Measurements from ENCODE around the gene TCP11. TPM values are rescaled to one million over a fixed set of nuclear protein-coding genes. Genes with fewer than 3 reads are reported as not detected.

The TCP11 gene
- polyA plus RNA-seq (2014; cell fraction: cytosol; rRNA removed) = not detected in 2 replicates
- 0.98 TPM in 1 of 2 replicates, not detected in the other for polyA plus RNA-seq (2014; cell fraction: nucleus; rRNA removed)

DNA sequence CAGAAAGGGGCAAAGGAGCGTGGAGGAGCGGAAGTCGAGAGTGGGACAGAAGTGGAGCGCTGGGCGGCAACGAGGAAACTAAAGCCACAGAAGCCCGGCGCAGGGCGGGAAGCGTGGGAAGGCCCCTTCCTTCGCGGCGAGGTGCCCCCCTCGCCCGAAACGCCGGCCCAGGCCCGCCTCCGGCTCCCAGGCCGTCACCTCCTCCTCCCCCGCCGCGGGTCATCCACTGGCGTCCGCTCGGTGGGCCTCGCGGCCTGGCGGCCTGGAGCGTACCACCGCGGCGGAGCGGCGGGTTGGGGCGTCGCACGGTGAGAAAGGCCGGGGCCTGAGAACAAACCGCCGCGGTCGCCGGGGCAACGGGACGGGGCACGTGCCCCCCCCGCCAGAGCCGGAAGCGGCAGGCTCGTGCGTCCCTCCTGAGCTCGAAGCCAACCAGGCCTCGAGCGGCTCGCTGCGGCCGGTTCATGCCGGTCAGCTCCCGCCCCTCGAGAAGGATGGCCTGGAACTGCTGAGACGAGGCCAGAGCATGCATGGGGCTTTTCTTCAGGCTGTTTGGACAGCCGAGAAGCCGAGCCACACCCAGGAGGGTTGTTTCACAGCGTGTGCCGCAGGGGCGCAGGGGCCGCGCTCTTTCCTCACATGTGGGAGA lies at the start of gene TCP11:
TSS of gene TCP11 (minus strand) at position 333 of the 649 bp plus-strand sequence. CDS start 469 bp downstream, outside the sequence.
- DNase-seq (ENCODE audit: low spot score) = no peak

DNA sequence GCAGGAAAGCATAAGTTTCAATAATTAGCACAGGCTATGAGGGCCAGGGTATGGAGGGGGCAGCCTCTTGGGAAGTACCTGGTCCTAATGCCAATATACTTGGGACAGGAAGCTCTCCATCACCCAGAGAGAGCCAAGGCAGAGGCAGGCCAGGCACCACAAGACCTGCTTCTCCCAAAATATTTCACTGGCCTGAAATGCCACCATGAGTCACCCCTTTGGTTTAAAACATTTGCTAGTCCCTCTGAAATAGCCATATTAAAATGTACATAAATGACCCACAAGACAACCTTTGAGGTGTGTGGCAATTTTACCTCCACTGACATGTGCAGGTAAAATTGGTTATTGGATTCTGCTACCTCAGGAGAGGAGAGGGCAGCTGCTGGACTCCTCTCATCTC lies 49.2 kb upstream of the TCP11 start:
- DNase-seq (ENCODE audit: low spot score) = no peak

DNA sequence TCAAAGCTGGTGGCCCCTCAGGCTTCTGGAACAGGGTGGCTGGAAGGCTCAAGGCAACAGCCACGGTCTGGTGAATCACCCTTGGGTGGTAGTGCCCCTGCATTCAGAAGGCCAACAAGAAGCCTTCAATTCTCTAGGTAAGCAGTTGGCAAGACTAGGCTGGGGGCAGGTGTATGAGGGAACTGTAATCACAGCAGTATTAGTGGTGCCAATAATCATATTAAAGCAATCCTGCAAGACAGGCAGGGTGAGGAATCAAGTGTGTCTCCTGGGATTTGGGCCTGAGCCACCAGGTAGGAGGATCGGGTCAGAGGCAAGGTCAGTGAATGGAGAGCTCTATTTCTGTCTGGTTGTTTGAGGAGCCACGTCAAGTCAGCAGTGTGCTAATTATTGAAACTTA lies 47.7 kb upstream of the TCP11 start:
- no peak for DNase-seq (ENCODE audit: low spot score)

DNA sequence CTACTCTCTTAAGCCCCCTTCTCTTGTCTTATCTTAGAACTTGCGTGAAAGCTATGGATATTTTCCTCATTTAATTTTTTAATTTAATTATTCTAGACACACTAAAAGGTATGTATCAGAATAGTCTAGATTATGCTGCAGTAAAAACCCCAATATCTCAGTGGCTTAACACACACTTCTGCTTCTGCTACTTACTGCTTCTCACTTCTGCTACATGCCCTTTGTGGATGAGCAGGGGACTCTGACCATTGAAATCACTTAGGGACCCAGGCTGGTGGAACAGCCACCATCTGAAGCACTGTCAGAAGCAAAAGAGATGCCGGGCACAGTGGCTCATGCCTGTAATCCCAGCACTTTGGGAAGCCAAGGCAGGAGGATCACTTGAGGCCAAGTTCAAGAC lies 45.4 kb upstream of the TCP11 start:
- DNase-seq (ENCODE audit: low spot score) = no peak

DNA sequence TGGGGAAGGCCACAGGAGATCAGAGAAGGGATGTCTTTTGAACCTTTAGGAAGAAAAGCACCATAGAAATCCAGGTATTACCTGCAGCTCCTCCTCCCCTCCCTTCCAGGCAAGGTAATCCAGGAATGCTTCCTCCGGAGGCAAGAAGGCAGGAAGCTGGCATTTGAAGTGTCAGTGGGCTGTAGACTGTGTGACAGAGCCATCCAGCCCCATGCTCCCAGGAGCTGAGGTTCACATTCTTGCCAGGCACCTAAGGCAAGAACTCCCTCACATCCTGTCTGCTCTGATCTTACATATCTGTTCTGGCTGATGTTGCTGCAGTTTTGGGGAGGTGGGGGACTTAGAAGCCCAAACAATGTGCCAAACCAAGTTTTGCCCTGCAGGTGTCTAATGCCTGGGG lies 44.8 kb upstream of the TCP11 start:
- no peak for DNase-seq (ENCODE audit: low spot score)

DNA sequence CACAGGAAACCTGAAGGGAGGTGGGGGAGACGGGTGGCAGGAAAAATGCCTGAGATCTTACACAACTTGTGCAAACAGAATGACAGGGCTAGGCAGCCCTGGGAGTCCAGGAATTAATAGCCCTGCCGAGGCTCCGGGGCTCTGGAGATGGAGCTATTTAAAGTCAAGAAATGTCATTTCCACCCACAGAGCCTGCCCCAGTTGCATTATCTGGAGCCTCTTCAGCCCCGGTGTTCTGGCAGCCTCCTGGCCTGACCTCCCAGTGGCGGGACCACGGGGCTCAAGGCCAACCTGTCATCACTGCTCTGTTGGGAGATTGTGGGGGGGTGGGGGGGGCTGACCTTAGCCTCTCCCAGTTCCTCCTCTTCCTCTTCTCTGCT lies 44.2 kb upstream of the TCP11 start:
- no peak for DNase-seq (ENCODE audit: low spot score)

DNA sequence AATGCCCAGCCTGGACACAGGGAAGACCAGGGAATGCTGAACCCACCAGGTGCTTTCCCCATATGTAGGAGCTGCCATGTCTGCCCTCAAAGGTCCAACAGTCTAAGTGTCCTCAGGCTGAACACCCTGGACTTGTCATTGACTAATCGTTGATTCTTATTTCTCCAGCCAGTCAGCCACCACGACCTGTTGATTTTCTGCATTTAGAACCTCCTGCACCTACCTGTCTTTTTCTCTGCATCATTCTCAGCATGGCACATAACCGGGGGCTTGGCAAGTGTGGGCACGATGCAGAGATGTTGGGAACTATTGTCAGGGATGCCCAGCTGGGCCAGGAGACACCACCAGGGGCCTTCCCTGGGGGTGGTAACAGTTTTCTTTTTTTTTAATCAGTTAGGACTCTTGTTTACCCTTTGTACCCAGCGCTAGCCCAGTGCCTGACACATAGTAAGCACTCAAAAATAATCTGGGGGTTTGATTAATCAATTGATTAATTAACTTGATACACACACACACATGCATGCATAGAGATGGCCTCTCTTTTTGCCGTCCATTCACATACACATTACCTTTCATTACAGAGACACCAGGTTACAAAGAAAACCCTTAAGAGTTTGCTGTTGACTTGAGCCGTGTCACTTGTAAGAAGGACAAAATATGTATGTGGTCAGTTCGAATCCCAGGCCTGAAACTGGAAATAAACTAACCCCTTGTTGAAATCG lies 43.6 kb upstream of the TCP11 start:
- no peak for DNase-seq (ENCODE audit: low spot score)

DNA sequence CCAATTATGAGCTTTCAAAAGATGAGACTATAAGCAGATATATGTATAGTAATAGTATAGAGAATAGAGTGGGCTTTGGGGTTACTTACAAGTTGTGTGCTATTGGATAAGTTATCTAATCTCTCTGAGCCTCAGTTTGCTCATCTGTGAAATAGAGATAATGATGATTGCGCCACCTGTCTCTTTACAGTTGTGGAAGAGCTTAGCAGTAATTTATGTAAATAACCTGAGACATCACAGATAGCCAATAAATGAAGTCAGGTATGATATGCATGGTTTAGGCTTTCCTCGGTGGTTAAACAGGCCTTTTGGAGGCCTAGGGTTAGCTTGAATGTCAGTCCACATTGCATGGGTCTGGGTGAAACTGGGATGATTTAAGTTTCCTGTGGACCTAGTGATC lies 42.8 kb upstream of the TCP11 start:
- no peak for DNase-seq (ENCODE audit: low spot score)

DNA sequence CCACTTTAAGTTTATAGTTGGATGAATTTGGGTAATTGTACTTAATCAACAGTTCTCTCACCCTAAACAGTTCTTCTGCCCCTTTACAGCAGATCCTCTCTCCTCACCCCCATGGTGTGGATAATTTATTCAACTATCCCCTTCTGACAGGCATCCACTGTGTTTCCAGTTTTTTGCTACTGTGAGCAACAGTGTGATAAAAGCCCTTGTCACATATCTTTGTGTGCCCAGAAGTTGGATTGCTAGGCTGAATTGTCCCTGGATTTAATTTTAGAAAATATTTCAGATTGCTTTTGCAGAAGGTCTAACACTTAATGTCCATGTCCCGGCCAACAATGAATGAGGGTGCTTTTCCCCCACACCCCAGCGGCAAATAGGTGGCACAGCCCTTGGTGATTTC lies 42.1 kb upstream of the TCP11 start:
- no peak for DNase-seq (ENCODE audit: low spot score)

DNA sequence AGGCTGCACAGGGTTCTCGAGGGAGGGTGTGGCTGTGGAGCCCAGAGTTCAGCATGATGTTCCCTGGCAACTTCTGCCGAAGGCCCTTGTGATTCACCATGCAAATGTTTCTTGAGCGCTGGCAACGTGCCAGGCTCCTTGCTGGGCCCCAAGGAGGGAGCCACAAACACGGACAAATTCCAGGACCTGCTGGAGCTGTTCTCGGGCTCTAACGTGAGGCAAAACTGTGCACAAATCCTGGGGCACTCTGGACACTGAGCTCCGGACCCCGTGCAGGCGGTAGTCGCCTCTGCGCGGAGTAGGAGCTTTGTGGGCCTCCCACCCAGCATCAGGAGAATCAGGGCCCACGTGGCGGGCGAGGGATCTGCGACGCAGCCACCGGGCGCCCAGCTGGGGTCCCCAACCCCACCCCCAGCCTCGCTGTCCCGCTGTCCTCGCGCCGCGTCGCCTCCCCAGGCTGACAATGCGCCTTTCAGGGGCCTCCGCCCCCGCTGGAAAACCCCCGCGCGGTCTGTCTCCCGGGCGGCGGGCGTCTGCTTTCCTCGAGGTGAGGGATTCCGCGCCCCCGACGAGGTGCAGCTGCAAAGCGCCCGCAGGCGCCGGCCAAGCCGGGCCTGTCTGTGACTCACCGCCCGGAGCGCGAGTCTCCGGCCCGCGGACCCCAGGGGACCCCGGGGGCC lies 40.9 kb upstream of the TCP11 start:
- no peak for DNase-seq (ENCODE audit: low spot score)

DNA sequence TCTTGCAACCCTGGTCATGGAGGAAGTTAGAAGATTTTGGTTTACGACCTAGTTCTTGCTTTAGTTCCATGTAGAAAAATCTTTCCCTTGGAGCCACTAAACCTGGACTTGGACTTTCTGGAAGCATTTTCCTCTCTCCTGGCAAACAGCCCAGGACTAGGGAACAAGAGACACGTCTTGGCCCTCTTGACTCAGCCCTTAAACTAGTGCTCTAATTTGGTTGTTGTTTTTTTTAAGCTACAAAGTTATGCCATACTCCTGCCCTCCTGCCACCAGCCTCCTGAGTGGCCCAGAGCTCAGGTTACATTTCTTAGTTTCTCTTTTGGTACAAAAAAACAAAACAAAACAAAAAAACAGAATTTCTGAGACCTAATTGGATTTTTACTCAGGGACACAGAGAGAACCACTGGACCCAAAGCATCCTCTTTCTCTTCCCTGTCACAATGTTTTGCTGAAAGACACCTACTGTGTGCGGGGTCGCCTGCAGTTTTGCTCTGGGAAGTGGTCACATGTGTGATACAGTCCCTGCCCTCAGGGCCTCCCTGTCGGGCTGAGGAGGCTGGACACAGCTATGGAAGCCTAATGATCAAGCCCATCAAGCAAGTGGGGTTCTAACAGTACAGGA lies 40.3 kb upstream of the TCP11 start:
- no peak for DNase-seq (ENCODE audit: low spot score)

DNA sequence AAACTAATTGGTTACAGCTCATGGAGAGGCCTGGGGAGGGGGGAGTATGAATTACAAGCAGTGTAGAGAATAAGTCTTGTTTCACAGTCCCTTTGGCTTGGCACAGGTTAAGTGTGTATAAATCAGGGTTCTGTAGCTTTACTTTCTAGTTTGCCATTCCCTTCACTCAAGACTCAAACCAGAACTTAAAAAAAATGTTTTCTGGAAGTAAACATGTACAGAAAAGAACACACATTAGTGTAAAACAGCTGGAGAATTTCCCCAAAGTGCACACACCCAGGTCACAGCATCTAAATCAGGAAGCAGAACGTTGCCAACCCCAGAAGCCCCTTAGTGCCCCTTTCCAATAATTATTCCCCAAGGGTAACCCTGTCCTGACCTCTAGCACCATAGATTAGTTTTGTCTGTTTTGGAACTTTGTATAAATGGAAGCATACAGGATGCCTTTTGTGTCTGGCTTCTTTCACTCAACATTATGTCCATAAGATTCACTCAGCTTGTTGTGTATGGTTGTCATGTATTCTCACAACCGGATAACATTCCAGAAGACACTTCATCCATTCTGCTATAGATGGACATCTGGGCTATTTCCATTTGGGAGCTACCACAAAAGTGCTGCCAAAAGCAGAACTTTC lies 38.9 kb upstream of the TCP11 start:
- DNase-seq (ENCODE audit: low spot score) = no peak

DNA sequence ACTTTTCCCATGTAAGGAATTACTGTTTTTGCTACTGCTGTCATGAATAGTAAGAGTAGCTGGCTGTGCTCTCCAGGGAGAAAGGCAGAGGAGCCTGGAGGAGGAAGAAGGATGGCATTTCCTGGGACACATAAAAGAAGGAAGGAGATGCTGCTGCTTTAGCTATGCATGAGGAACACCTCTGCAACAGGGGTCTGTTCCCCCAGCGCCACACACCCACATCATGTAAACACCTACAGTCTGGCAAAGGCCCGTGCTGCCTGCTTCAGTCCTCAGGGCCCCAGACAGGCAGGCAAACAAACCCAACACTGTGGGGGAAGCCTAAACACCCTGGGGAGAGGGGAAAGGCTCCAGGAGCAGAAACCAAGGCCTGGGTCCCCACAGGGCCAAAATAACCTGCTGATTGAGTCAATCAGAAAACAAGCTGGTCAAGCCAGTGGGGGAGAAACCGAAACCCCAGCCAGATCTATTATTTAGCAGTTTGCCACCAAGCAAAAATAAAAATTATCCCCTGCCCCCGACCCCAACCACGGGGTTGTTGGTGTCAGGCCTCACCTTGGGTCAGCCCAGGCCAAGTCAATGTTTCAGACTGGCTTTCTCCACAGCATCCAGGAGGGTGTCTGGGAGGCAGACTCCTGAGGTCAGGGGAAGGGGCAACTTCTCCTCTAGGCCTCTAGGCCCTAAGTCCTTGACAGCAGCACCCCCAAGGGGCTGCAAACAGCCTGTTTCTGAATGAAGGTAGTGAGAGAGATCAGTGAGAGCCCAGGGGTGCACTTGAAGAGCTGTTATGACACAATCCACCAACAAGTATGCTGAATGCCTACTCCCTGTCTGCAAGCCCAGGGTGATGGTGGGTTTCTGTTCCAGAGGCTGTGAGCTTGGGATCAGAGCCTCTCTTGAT lies 38.0 kb upstream of the TCP11 start:
- no peak for DNase-seq (ENCODE audit: low spot score)

DNA sequence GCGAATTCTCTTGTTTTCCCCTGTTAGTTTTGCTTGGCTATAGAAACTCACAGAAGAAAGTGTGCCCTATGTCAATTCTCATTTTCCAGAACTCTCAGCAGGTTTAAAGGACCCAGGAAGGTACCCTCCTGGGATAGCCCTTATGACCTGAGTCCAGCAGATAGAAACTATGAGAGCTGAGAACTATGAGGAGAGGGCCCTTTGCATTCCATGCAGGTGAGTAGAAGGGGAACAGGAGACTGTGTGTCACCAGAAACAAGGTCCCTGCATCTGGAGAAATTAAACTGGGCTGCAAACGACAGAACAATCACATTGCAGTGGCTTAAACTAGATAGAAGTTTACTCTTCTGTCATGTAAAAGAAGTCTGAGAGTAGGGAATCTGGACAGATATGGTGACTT lies 36.9 kb upstream of the TCP11 start:
- no peak for DNase-seq (ENCODE audit: low spot score)

DNA sequence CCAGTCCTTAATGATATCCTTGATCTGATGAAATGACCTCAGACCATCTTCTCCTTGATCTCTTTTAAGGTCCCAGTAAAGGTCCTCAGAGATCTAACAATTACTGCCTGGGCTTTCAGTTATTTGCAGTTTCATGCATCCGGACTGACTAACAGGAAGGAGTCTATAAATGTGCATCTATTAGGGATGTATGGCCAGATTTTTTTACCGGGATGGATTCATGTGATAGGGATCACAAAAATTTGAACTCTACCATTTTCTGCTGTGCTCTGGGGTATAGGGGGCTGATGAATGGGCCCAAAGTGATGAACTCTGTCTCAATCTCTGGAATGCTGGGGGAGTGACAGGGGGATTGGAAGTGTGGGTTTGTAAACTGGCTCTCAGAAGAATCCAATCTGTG lies 36.5 kb upstream of the TCP11 start:
- DNase-seq (ENCODE audit: low spot score) = no peak

DNA sequence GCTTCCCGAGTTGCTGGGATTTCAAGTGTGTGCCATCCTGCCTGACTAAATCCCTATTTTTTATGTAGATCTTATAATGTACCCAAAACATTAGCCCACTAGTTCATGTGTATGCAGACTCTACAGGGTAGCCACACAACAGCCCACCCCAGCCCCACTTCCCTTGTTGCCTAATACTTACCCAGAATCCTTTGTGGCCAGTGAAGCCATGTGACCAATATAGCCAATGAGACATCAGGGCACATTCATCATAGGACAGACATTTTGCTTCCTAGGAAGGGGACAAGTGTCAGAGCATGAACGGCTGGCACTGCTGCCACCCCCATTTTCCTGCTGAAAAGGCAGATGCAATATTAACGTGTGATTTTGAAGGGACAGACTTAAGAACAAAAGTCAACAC lies 36.0 kb upstream of the TCP11 start:
- DNase-seq (ENCODE audit: low spot score) = no peak

DNA sequence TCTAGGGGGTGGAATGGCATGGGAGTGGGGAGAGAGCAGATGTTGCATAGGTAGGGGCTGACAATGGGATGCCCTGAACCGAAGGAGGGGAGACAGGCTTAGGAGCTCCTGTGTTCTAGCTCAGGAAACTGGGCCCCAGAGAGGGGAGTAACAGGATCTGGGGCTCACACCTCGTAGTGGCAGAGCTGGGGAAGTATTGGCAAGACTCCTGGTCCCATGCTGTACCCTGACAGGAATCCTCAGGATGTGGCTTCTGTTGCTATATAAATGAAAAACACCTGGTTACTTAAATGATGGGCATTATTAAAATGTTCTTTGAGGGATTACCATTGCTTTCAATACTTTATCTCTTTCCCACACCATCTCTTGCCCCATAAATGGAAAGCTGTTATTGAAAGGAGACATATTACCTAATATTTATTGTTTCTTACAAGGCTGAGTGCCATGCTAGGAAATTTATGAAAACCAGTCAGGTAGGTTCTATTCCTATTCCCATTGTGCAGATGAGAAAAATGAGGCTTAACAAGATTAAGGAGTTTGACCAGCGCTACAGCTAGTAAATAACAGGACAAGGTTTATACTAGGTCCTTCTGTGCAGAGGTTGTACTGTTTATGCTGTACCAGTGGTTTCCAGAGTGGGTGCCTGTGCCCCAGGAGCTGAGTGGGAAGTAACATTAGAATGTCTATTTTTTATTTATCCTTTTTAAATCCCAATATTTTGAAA lies 35.3 kb upstream of the TCP11 start:
- DNase-seq (ENCODE audit: low spot score) = no peak

DNA sequence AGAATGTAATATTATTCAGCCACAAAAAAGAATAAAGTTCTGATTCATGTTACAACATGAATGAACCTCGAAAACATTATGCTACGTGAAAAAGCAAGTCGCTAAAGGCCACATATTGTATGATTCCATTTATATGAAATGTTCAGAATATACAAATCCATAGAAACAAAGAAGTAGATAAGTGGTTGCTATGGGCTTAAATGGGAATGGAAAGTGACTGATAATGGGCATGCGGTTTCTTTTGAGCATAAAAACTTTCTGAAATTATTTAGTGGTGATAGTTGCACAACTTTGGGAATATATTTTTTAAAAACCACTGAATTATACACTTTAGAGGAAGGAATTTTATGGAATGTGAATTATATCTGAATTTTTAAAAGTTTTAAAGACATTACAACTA lies 33.4 kb upstream of the TCP11 start:
- DNase-seq (ENCODE audit: low spot score) = no peak

DNA sequence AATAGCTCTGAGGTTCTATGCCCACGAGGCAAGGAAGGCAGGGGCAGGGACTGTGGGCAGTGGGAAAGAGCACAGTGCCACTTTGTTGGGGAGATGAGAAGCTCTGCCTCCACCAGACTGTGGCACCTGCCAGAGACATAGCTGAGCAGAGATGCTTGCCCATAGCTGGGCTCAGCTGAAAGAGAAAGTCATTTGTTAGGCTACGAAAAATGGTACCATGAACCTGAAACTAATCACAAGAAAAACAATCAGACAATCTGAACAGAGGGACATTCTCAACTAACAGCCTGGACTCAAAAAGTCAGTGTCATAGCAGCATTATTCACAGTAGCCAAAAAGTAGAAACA lies 32.9 kb upstream of the TCP11 start:
- DNase-seq (ENCODE audit: low spot score) = no peak

DNA sequence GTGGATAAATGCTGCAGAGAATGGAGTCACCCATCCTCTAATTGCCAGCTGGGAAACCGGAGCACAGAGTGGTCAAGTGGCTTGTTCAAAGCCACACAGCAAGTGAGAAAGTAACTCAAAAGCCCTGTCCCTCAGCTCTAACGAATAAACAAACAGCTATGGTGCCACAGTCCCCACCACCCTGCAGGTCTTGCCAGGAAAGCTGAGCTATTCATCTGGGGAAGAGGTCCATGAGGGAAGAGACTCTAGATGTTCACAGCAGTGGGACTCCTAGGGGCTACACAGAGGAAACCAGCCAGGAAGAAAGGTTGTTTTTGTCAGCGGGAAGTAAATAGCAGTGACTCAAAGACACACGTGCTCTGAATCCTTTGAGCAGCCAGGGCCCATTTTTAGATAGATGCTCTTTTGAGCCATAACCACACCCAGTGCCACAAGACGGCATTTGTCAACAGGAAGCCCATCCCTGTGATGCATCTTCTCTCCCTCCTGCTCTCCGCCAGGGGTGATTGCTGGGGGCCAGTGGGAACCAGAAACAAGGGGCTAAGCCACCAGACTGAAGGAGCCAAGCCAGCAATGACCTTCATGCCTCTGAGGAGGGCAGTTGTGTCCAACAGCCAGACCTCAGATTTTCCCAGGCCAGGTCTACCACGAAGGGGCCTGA lies 32.4 kb upstream of the TCP11 start:
- no peak for DNase-seq (ENCODE audit: low spot score)
